ENCODE results near the gene EHMT1. TPM values are rescaled to one million over a fixed set of nuclear protein-coding genes. Genes with fewer than 3 reads are reported as not detected.

The EHMT1 gene
- polyA plus RNA-seq, 3 donors: 19.7 to 42.1 (median 40.3) TPM

GRCh38 chr9:137833721-137834613 lies 215.2 kb downstream of the EHMT1 start:
- no peak overlapping the region for H3K27ac ChIP-seq (ENCODE audit: low read depth, low read length)
- 96 to 98% (median 98%) methylated on average over 54 to 73 of the region's 73 CpGs for WGBS, 3 donors

GRCh38 chr9:137834846-137835546 lies 216.2 kb downstream of the EHMT1 start:
- no peak overlapping the region for H3K27ac ChIP-seq (ENCODE audit: low read depth, low read length)
- 97 to 98% (median 98%) methylated on average over 65 to 66 of the region's 66 CpGs for WGBS, 3 donors

- 90 to 94% (median 93%) methylated on average over 28 of the region's 28 CpGs for WGBS, 3 donors
- no peak overlapping the region for H3K27ac ChIP-seq (ENCODE audit: low read depth, low read length)
Measured at GRCh38 chr9:137836151-137836830, 217.5 kb downstream of the EHMT1 start.

- WGBS, 3 donors: 73 to 77% (median 77%) methylated on average over 12 of the region's 12 CpGs
- H3K27ac ChIP-seq (ENCODE audit: low read depth, low read length): no peak overlapping the region
Measured at GRCh38 chr9:137836831-137837241, 218.0 kb downstream of the EHMT1 start.

- H3K27ac ChIP-seq (ENCODE audit: low read depth, low read length): no peak overlapping the region
- WGBS, 3 donors: 91 to 95% (median 94%) methylated on average over 19 to 20 of the region's 20 CpGs
Measured at GRCh38 chr9:137837345-137838278, 218.8 kb downstream of the EHMT1 start.

- H3K27ac ChIP-seq (ENCODE audit: low read depth, low read length): no peak overlapping the region
- 94 to 97% (median 95%) methylated on average over 10 of the region's 10 CpGs for WGBS, 3 donors
Measured at GRCh38 chr9:137838576-137838975, 219.8 kb downstream of the EHMT1 start.

- no peak overlapping the region for H3K27ac ChIP-seq (ENCODE audit: low read depth, low read length)
- 83 to 94% (median 91%) methylated on average over 9 of the region's 9 CpGs for WGBS, 3 donors
Measured at GRCh38 chr9:137843355-137843754, 224.6 kb downstream of the EHMT1 start.

- 48 to 58% (median 51%) methylated on average over 5 of the region's 5 CpGs for WGBS, 3 donors
- H3K27ac ChIP-seq (ENCODE audit: low read depth, low read length): no peak overlapping the region
Measured at GRCh38 chr9:137851516-137852267, 232.9 kb downstream of the EHMT1 start.

- H3K27ac ChIP-seq (ENCODE audit: low read depth, low read length): no peak overlapping the region
- WGBS, 3 donors: 92 to 96% (median 95%) methylated on average over 1 of the region's 1 CpG
Measured at GRCh38 chr9:137853392-137853995, 234.7 kb downstream of the EHMT1 start.

GRCh38 chr9:137860361-137860760 lies 241.6 kb downstream of the EHMT1 start:
- no peak overlapping the region for H3K27ac ChIP-seq (ENCODE audit: low read depth, low read length)
- WGBS, 3 donors: 47 to 100% (median 100%) methylated on average over 1 of the region's 1 CpG

- no peak overlapping the region for H3K27ac ChIP-seq (ENCODE audit: low read depth, low read length)
- 61 to 82% (median 67%) methylated on average over 18 of the region's 18 CpGs for WGBS, 3 donors
Measured at GRCh38 chr9:137865581-137866145, 246.9 kb downstream of the EHMT1 start.

GRCh38 chr9:137866226-137867141 lies 247.7 kb downstream of the EHMT1 start:
- no peak overlapping the region for H3K27ac ChIP-seq (ENCODE audit: low read depth, low read length)
- WGBS, 3 donors: 45 to 57% (median 53%) methylated on average over 21 of the region's 21 CpGs

GRCh38 chr9:137870432-137870831 lies 251.6 kb downstream of the EHMT1 start:
- no peak overlapping the region for H3K27ac ChIP-seq (ENCODE audit: low read depth, low read length)
- 71 to 74% (median 73%) methylated on average over 3 of the region's 3 CpGs for WGBS, 3 donors

GRCh38 chr9:137872296-137872695 lies 253.5 kb downstream of the EHMT1 start:
- 69 to 88% (median 85%) methylated on average over 10 of the region's 10 CpGs for WGBS, 3 donors
- H3K27ac ChIP-seq (ENCODE audit: low read depth, low read length): no peak overlapping the region

GRCh38 chr9:137873408-137873807 lies 254.6 kb downstream of the EHMT1 start:
- 61 to 85% (median 76%) methylated on average over 8 of the region's 8 CpGs for WGBS, 3 donors
- no peak overlapping the region for H3K27ac ChIP-seq (ENCODE audit: low read depth, low read length)
